Endothelial cell of umbilical vein (primary cell): ENCODE data around the gene TMEM131. TPM values are rescaled to one million over a fixed set of nuclear protein-coding genes. Genes with fewer than 3 reads are reported as not detected.

ENCODE experiments used
- BruUV-seq: library from RNA; stranded (reverse); fragments of 400-500 nt; replicated peaks from 2 replicates; lab custom pipeline; 2021; lab: Mats Ljungman, UMichigan
- CTCF ChIA-PET: fragments of 300-600, 350-600 bp; sonication (Branson Sonifier 250); formaldehyde crosslinking; loops from one replicate; lab custom pipeline; 2021; ENCODE audit warnings: antibody characterized with exemption, inconsistent platforms; lab: Charles Lee
- POLR2A ChIA-PET: fragments of 300-600, 350-600 bp; sonication (Branson Sonifier 250); formaldehyde crosslinking; loops from one replicate; lab custom pipeline; 2021; ENCODE audit warnings: antibody characterized with exemption, inconsistent platforms; lab: Charles Lee
- DNase-seq: peaks from one replicate; pipeline ENCODE4 v3.0.0-alpha.2; 2011; ENCODE audit warnings: low read depth, low spot score
- FAIRE-seq: peaks from 2 replicates; lab custom pipeline; 2011; peaks lifted over from hg19 to GRCh38; lab: Jason Lieb, UNC
- H2AFZ ChIP-seq: 2 replicates; pipeline ENCODE4 v1.6.0; 2012; ENCODE audit warnings: low read depth, low read length, control low read depth, inconsistent platforms
- H3K27ac ChIP-seq: 2 replicates; pipeline ENCODE4 v1.5.1; 2011; ENCODE audit warnings: low read depth, mild to moderate bottlenecking, control low read depth, low read length, moderate library complexity; ENCODE audit not compliant: insufficient read depth
- H3K27me3 ChIP-seq, 2 experiments: 2 replicates each; pipeline versions ENCODE4 v1.6.0 to v1.6.1; 2011; ENCODE audit warnings: low read length in 2 of 2, mixed read lengths in 1 of 2; ENCODE audit not compliant: control insufficient read depth in 2 of 2, insufficient read depth in 2 of 2
- H3K36me3 ChIP-seq, 2 experiments: 2 replicates in 1 of 2; 3 replicates in 1 of 2; pipeline ENCODE4 v1.5.1; 2011; ENCODE audit warnings: low read length in 2 of 2, mild to moderate bottlenecking in 1 of 2, moderate library complexity in 1 of 2; ENCODE audit not compliant: control insufficient read depth in 2 of 2, insufficient read depth in 2 of 2; ENCODE audit errors: extremely low read depth in 1 of 2
- H3K4me1 ChIP-seq: 3 replicates; pipeline ENCODE4 v1.5.1; 2011; ENCODE audit warnings: mild to moderate bottlenecking, low read length; ENCODE audit not compliant: control insufficient read depth, insufficient read depth; ENCODE audit errors: extremely low read depth
- H3K4me2 ChIP-seq: 2 replicates; pipeline ENCODE4 v1.6.1; 2011; ENCODE audit warnings: low read length, control low read depth, mixed read lengths; ENCODE audit not compliant: insufficient read depth
- H3K4me3 ChIP-seq, 3 experiments: fragments of 200-600 bp in 1 of 3; sonication (generic), shearing (Covaris generic) in 1 of 3; replicated peaks in 1 of 3; 2 replicates each; pipeline ENCODE4 v1.5.1; 2011 to 2016; ENCODE audit warnings: control low read depth in 3 of 3, low read length in 3 of 3, mild to moderate bottlenecking in 2 of 3, inconsistent platforms in 1 of 3, low read depth in 1 of 3, moderate library complexity in 1 of 3; ENCODE audit not compliant: insufficient read depth in 1 of 3
- H3K79me2 ChIP-seq: 2 replicates; pipeline ENCODE4 v1.6.0; 2012; ENCODE audit warnings: low read length, inconsistent platforms; ENCODE audit not compliant: control insufficient read depth, insufficient read depth
- H3K9ac ChIP-seq: replicated peaks from 2 replicates; pipeline ENCODE3; 2011; ENCODE audit warnings: low read length, control low read depth; ENCODE audit not compliant: insufficient read depth; ENCODE audit errors: extremely low read depth
- H3K9me1 ChIP-seq: replicated peaks from 3 replicates; pipeline ENCODE4 v1.6.0; 2011; ENCODE audit warnings: mild to moderate bottlenecking, low read length; ENCODE audit not compliant: control insufficient read depth, insufficient read depth; ENCODE audit errors: extremely low read depth
- H3K9me3 ChIP-seq: replicated peaks from 2 replicates; pipeline ENCODE4 v1.5.1; 2012; ENCODE audit warnings: low read length, inconsistent platforms; ENCODE audit not compliant: control insufficient read depth, insufficient read depth
- H4K20me1 ChIP-seq: replicated peaks from 2 replicates; pipeline ENCODE3; 2011; ENCODE audit warnings: mild to moderate bottlenecking, low read length; ENCODE audit not compliant: control insufficient read depth, insufficient read depth; ENCODE audit errors: extremely low read depth
- CTCF ChIP-seq, 2 donors: IDR thresholded peaks; 1 replicate in 1 of 2; 2 replicates in 1 of 2; pipeline ENCODE4 v1.5.1; 2011; ENCODE audit warnings: low read length in 2 of 2, mild to moderate bottlenecking in 2 of 2, moderate library complexity in 2 of 2, control low read depth in 1 of 2, inconsistent platforms in 1 of 2, low read depth in 1 of 2; ENCODE audit not compliant: insufficient read depth in 1 of 2; ENCODE audit errors: extremely low read depth in 1 of 2
- EZH2 ChIP-seq: IDR thresholded peaks from 2 replicates; pipeline ENCODE4 v1.6.1; 2012; ENCODE audit warnings: borderline replicate concordance, low read depth, mild to moderate bottlenecking, moderate library complexity, low read length, inconsistent platforms; ENCODE audit not compliant: severe bottlenecking
- FOS ChIP-seq: IDR thresholded peaks from 2 replicates; pipeline ENCODE4 v1.6.1; 2011; ENCODE audit warnings: mild to moderate bottlenecking, low read length, moderate library complexity, borderline replicate concordance; ENCODE audit not compliant: insufficient read depth
- GATA2 ChIP-seq: IDR thresholded peaks from 2 replicates; pipeline ENCODE4 v1.7.0; 2011; ENCODE audit warnings: low read depth, mild to moderate bottlenecking, moderate library complexity, mixed read lengths, low read length; ENCODE audit not compliant: insufficient read length, insufficient read depth
- JUN ChIP-seq: IDR thresholded peaks from 2 replicates; pipeline ENCODE4 v1.6.1; 2011; ENCODE audit warnings: borderline replicate concordance, low read depth; ENCODE audit not compliant: insufficient read length, insufficient read depth
- MAX ChIP-seq: IDR thresholded peaks from 2 replicates; pipeline ENCODE4 v1.6.1; 2011; ENCODE audit not compliant: insufficient read depth, insufficient read length
- MYC ChIP-seq: IDR thresholded peaks from one replicate; pipeline ENCODE4 v1.6.1; 2011; ENCODE audit warnings: mild to moderate bottlenecking, low read depth, low read length
- POLR2A ChIP-seq: IDR thresholded peaks from 2 replicates; pipeline ENCODE4 v1.6.1; 2012; ENCODE audit warnings: low read depth, mild to moderate bottlenecking, control low read depth, low read length
- dilution Hi-C: fragments of 300-500 bp; cut with MboI; formaldehyde crosslinking; loops from one replicate; pipeline ENCODE4 v1.15.0; 2019; ENCODE audit warnings: low sequenced_read_pairs; ENCODE audit not compliant: extremely low pct_ligation_motif_present
- intact Hi-C: fragments of 100-400 bp; cut with micrococcal nuclease; formaldehyde crosslinking; loops from one replicate; pipeline ENCODE4 v1.10.0; 2022
- polyA plus RNA-seq, 4 experiments: library from polyadenylated mRNA; depleted of rRNA in 3 of 4; stranded (reverse) in 3 of 4; unstranded in 1 of 4; fragments of >200 nt; gene quantifications; 2 replicates each; pipeline versions ENCODE4 v1.2.1 to v1.2.3, GENCODE V29; 2011 to 2012; ENCODE audit warnings: missing spikeins in 1 of 4
- total RNA-seq: library from RNA; stranded (reverse); gene quantifications from 2 replicates; pipeline ENCODE4 v1.2.3, GENCODE V29; 2021

The TMEM131 gene
- total and polyA plus RNA-seq, 2 donors (not counting 3 experiments of a cell fraction or from before 2014, with no cell fraction given): 12.2 to 28.6 TPM

- FAIRE-seq: no peak
- Histone ChIP-seq H4K20me1 (peaks cover 7% of the 10 kb centered on the region), H3K4me1 (no peaks in the 10 kb centered on the region), H3K4me2 (no peak overlapping the region), H3K9ac (no peak overlapping the region), H2AFZ (no peak overlapping the region), H3K9me3 (no peaks in the 10 kb centered on the region), H3K27ac (no peak overlapping the region), H3K9me1 (no peaks in the 10 kb centered on the region), H3K4me3 (no peak overlapping the region), H3K27me3 (no peaks in the 10 kb centered on the region), H3K79me2 (peaks cover 37% of the 10 kb centered on the region), H3K36me3 (no peaks in the 10 kb centered on the region)
- TF ChIP-seq CTCF (IDR thresholded peaks at IDR 0.05; ENCODE audit: extremely low read depth in 1 of 2, insufficient read depth in 1 of 2, low read depth in 1 of 2, low read length in 2 of 2) (no peak), POLR2A (no peak), GATA2 (no peak), EZH2 (no peak), FOS (no peak), MAX (no peak), MYC (no peak), JUN (no peak)
- intact Hi-C loops: no loop called here
- dilution Hi-C loops: no loop called here
- POLR2A ChIA-PET: no interaction called here
- no peak for DNase-seq
- CTCF ChIA-PET: interaction anchor here (1.2 to 1.4 kb wide), 2 partner anchors 40 to 145 kb away, joined by 3 read pairs; no protein-coding TSS in a partner anchor
- no TSS peak for BruUV-seq
Observed at GRCh38 chr2:97952357-97952756, 43.4 kb downstream of the TMEM131 start.
